BE2C (cell line): ENCODE measurements around the gene ZNF248.

Source experiments
- DNase-seq: peaks from one replicate; pipeline ENCODE4 v3.0.0-alpha.2; 2020
- H3K27me3 ChIP-seq: fragments of 250-450 bp; sonication (Bioruptor Pico); 2 replicates; pipeline ENCODE4 v1.5.1; 2020; ENCODE audit warnings: mild to moderate bottlenecking
- H3K36me3 ChIP-seq: fragments of 250-450 bp; sonication (Bioruptor Pico); 2 replicates; pipeline ENCODE4 v1.5.1; 2020; ENCODE audit warnings: mild to moderate bottlenecking
- H3K4me1 ChIP-seq: fragments of 250-450 bp; sonication (Bioruptor Pico); 2 replicates; pipeline ENCODE4 v1.5.1; 2020
- H3K4me3 ChIP-seq: 2 replicates; pipeline ENCODE4 v1.5.1; 2011; ENCODE audit warnings: low read depth, low read length
- H3K9me3 ChIP-seq: fragments of 250-450 bp; sonication (Bioruptor Pico); 2 replicates; pipeline ENCODE4 v1.5.1; 2020
- CTCF ChIP-seq: IDR thresholded peaks from 2 replicates; pipeline ENCODE4 v1.5.1; 2012; ENCODE audit warnings: mild to moderate bottlenecking, low read depth, low read length

Gene ZNF248

GRCh38 chr10:37784678-37785077 lies 72.7 kb downstream of the ZNF248 start:
- Histone ChIP-seq H3K9me3 (no peaks in the 10 kb centered on the region), H3K4me3 (no peak overlapping the region), H3K36me3 (no peaks in the 10 kb centered on the region), H3K4me1 (no peaks in the 10 kb centered on the region), H3K27me3 (no peaks in the 10 kb centered on the region)
- DNase-seq, result no peak
- TF ChIP-seq CTCF, result no peak

GRCh38 chr10:37780536-37780935 lies 76.9 kb downstream of the ZNF248 start:
- H3K4me1 ChIP-seq, result no peaks in the 10 kb centered on the region
- TF ChIP-seq CTCF, result no peak
- H3K9me3 ChIP-seq, result no peaks in the 10 kb centered on the region
- no peaks in the 10 kb centered on the region for H3K27me3 ChIP-seq
- H3K4me3 ChIP-seq, result no peak overlapping the region
- no peak for DNase-seq
- no peaks in the 10 kb centered on the region for H3K36me3 ChIP-seq

GRCh38 chr10:37777056-37777455 lies 80.4 kb downstream of the ZNF248 start:
- DNase-seq, result no peak
- no peak for TF ChIP-seq CTCF
- no peak overlapping the region for H3K4me3 ChIP-seq
- H3K9me3 ChIP-seq, result no peaks in the 10 kb centered on the region
- H3K4me1 ChIP-seq, result no peaks in the 10 kb centered on the region
- H3K36me3 ChIP-seq, result no peaks in the 10 kb centered on the region
- H3K27me3 ChIP-seq, result no peaks in the 10 kb centered on the region

- H3K36me3 ChIP-seq, result no peaks in the 10 kb centered on the region
- no peak for DNase-seq
- no peak overlapping the region for H3K4me3 ChIP-seq
- H3K4me1 ChIP-seq, result no peaks in the 10 kb centered on the region
- TF ChIP-seq CTCF, result no peak
- H3K27me3 ChIP-seq, result no peaks in the 10 kb centered on the region
- no peaks in the 10 kb centered on the region for H3K9me3 ChIP-seq
Measured at GRCh38 chr10:37775612-37776011, 81.8 kb downstream of the ZNF248 start.

- H3K9me3 ChIP-seq, result no peaks in the 10 kb centered on the region
- no peaks in the 10 kb centered on the region for H3K36me3 ChIP-seq
- no peak for TF ChIP-seq CTCF
- no peaks in the 10 kb centered on the region for H3K4me1 ChIP-seq
- DNase-seq, result no peak
- H3K27me3 ChIP-seq, result no peaks in the 10 kb centered on the region
- no peak overlapping the region for H3K4me3 ChIP-seq
Measured at GRCh38 chr10:37774351-37774750, 83.1 kb downstream of the ZNF248 start.

GRCh38 chr10:37765216-37765615 lies 92.2 kb downstream of the ZNF248 start:
- no peaks in the 10 kb centered on the region for H3K36me3 ChIP-seq
- no peak overlapping the region for H3K4me3 ChIP-seq
- no peaks in the 10 kb centered on the region for H3K4me1 ChIP-seq
- no peaks in the 10 kb centered on the region for H3K27me3 ChIP-seq
- no peak for TF ChIP-seq CTCF
- no peaks in the 10 kb centered on the region for H3K9me3 ChIP-seq
- no peak for DNase-seq
